K562 (cell line): Measurements from ENCODE around the gene RPS10.

ENCODE experiments used
- CTBP1 ChIP-seq: fragments of 450-650 bp; IDR thresholded peaks from 2 replicates; pipeline ENCODE4 v1.6.1; 2016; ENCODE audit warnings: borderline replicate concordance
- ZHX1 ChIP-seq: fragments of 150-350 bp; conservative IDR thresholded peaks from 2 replicates; pipeline ENCODE4 v1.6.1; 2014; ENCODE audit warnings: low read length

GRCh38 chr6:34441526-34441925, 15.7 kb upstream of the RPS10 start:
- TF ChIP-seq ZHX1 = no peak
- TF ChIP-seq CTBP1 = no peak
